ENCODE measurements around the gene TBL1XR1.
A peak's percentile ranks its signal among the peaks of the same experiment; 100 is the strongest.

Gene TBL1XR1

DNA sequence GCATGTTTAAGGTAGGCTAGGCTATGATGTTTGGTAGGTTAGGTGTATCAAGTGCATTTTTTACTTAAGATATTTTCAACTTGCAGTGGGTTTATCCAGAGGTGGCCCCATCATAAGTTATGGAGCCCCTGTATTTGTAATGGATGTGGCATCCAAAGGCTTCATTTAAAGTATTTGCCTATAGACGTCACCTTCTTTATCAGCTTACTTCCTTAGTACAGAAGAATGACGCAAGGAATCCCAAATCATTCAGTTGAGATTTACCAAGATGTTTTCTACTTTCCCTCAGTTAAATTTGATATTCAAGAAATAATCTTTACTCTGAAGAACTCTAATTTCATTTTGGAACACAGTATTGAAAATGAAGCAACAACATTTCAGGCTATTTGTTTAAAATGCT, 201.3 kb downstream of the TBL1XR1 start:
- DNase-seq, result no peak

DNA sequence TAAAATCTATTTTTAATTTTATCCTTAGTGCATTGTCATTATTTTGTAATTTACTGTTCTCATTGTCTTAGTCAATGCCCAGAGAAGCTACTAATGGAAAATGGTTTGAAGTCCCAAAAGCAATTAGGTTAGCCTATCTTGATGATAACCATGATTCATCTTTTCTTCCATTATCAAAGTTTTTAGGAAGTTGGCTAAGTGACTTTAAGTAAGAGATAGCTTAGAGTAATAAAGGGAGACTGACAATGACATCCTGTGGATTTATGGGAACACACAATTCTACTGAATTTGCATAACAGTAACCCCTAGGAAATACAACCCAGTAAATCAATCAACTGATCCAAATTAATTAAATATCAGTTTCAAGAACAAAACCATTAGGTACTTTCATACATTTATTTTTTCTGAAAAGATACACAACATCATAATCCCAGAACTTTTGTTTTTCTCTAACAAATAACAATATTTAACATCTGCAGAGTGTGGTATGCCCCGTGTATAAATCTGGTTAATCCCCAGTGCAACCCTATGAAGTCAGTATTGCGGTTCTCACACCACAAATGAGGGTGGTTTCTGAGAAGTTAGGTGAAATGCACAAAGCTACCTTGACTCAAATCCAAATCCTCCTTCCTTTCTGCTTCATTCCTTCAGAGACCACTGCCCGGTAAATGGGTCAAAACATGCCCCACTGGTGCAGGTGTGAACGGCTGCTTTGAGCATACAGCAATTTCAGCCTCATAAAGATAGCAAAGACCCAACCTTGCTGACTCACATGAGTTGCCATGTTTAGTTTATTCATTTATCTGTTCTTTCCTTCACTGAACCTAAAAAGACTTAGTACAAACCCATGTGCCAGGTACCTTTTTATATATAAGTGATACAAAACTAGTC, 202.1 kb downstream of the TBL1XR1 start:
- no peak for DNase-seq

DNA sequence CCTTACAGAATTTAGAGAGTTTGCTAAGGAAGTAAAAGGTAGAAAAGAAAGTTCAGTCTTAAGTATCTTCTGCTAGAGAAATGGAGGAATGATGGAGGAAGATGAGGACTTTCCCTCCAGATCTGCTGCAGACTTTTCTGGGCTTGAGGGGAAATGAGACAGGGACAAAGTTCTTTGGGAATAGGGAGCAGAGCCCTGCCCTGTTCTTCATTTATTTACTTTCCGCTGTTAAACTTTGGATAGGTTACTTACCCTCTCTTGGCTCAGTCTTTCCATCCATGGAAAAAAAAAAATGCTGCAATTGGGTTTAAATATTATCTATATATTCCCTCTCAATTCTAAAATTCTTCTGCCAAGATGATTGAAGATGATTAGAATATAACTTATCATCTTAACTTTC, 202.9 kb downstream of the TBL1XR1 start:
- DNase-seq, result no peak

DNA sequence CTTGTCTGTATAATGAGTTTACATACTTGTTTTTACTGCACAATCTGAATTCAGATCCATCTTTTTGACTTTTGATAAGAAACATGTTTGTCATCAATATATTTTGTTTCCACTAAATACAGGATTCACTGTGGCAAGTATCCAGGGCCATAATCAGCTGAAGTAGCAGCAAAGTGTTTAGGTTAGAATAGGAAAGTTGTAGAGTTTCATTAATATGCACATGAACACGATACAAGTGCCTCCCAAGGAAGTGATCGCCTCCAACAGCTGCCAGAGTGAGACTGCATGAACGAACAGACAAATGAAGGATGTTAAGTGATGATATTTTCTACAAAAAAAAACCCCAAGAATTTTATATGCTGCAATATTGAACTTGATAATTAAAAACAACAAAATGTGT, 204.3 kb downstream of the TBL1XR1 start:
- DNase-seq, result no peak

DNA sequence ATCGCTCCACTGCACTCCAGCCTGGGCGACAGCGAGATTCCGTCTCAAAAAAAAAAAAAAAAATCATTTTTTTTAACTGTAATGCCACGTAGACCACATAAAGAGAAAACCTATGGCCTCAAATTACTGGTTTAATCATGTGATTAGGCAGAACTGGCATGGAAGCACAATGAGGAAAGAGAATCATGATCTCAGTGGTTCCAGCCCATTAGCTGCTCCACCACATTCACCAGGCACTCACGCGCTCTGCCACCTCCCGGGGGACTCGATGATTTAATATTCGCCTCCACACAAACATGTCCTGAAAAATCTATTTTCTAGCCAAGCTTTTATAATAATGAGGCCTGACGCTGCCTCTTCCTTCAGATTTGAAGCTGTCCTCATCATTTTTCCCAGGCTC, 204.7 kb downstream of the TBL1XR1 start:
- DNase-seq, result no peak

DNA sequence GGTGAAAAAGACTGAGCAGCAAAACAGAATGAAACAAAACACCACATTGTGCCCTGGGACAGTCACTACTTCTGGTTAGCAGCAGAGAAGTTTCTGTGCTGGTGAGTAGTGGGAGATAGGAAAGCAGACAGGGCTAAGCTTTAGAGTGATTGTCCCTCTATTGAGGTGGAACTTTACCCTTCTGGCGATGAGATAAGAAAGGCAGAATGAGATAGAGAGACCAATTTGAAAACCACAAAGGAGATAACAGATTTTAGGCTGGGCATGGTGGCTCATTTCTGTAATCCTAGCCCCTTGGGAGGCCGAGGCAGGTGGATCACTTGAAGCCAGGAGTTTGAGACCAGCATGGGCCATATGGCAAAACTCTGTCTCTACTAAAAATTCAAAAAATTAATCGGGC, 208.5 kb downstream of the TBL1XR1 start:
- no peak for DNase-seq

DNA sequence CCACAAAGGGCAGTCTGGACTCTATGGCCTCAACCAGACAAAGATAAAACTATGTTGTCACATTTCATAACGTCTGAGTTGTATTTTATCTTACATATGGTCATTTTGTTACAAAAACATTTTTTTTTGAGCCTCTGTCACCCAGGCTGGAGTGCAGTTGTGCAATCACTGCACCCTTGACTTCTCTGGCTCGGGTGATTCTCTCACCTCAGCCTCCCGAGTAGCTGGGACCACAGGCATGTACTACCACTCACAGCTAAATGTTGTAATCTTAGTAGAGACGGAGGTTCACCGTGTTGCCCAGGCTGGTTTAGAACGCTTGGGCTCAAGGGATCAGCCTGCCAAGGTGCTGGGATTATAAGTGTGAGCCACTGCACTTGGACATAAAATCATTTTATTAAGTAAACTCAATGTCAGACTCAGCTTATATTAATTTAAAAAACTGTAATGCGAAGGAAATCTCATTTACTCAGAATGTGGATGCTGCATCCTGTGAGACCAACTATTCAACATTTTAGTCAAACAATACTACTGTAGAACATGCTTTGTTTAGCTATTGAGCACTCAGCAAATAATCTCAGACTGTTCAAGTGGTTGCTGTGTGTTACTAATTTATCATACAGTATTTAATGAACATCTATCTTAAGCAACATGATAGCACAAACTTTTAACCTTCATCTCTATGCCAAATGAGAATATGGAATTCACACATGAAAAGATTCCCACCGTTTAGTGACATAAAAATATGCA, 209.2 kb downstream of the TBL1XR1 start:
- DNase-seq, result peak; percentile 16

DNA sequence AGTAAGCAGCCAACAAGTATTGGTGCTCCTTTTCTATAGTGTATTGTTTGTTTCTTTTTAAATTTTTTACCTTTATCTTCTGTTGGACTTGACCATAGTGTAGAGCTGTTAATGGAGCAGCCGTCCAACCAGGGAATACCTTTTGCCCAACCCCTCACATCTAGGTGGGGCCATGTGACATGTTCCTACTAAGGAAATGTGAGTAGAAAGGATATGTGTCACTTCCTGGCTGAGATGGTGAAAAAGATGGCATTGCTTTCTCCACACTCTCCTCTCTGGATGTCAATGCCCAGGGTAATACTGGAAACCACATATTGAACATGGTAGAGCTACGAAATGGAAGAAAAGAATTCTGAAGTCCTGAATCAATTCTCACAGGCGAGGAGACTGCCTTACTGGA, 218.8 kb downstream of the TBL1XR1 start:
- no peak for DNase-seq

DNA sequence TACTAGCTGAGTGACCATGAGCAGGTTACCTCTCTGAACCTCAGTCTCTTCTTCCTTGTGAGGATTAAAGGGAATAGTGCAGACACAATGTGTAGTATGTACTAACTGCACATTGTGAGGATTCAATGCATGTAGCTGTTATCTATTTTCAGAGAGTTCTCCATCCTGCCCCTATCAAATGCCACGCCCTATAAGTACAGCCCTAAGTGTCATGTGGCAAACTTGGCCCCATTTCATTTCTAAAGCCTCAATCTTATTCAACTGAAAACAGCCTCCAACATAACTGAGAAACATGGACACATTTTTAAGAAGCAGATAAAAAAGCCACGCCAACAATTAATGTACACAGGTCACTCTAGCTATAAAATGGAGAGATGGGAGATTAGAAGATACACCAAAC, 220.0 kb downstream of the TBL1XR1 start:
- no peak for DNase-seq

DNA sequence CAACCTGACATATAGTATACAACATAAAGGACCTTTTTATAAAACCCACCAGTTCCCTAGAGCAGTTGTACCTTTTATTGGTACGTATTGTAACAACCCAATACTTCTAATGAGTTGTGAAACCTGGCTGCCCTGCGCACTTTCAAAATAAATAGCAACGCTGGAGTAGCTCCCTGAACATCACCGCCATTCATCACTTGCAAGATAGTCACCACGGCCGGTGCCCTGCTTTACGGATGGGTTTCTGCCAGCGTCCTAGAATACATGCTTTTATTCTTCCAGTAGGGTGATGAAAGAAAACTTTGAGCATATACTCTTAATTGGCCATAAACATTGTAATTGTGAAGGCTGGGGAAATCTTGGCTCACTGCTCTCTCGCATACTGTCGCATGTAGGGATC, 220.7 kb downstream of the TBL1XR1 start:
- no peak for DNase-seq

DNA sequence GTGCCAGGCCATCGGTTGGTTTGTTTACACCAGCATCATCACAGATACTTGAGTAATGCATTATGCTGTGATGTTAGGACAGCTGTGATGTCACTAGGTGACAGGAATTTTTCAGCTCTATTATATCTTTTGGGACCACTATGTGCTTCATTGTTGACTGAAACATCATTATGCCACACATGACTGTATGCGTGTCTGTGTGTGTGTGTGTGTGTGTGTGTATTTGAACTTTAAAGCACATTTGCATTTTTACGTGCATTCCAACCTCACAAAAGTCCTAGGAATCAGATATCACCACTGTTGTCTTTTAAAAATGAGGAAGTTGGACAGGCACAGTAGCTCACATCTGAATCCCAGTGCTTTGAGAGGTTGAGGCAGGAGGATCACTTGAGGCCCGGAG, 223.0 kb downstream of the TBL1XR1 start:
- no peak for DNase-seq

DNA sequence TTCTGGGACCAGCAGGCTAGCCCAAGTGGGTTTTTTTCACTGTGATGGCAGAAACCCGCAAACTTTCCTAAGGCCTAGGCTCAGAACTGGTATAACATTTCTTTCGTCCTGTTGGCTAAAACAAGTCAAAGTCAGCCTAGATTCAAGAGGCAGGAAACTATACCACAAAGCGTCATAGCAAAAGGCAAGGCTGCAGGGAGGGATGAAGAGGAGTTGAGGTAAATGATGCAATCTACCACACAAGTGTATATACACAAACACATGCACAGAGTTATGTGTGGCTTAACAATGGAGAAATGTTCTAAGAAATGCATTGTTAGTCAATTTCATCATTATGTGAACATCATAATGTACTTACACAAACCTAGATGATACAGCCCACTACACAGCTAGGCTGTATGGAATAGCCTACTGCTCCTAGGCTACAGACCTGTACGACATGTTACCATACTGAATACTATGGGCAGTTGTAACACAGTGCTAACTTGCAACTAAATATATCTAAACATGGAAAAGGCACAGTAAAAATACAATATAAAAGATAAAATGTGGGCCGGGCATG, 225.6 kb downstream of the TBL1XR1 start:
- DNase-seq, result no peak

DNA sequence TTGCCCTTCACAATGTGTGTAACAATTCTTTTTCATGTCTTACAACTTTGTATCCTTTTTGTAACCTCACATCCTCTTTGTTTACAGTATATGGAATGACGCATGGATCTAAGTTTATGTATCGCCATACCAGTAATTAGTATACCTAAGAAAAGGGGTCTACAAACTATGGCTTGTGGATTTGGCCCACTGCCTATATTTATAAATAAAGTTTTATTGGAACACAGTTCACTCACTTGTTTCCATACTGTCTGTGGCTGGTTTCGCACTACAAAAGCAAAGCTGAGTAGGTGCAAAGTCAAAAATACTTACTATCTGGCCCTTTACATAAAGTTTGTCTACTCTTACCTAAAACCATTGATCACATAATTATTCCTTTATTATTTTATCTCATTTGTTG, 226.5 kb downstream of the TBL1XR1 start:
- DNase-seq, result no peak

DNA sequence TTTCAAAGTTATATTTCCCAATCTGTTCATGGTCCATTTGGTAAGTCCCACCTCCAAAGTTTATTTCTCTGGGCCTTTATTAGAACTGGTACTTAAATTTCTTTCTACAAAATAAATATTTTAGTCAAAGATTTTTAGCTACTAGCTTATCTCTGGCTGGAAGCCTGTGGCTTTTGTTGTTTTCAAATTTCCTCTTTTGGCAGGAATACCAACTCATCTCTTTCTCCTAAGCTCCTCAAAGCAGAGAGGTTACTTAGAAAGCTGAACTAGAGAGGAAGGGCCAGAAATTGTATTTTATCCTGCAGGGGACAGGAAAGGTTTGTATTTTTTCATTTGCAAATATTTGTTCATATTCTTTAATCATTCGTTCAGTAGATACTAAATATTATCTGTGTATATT, 227.8 kb downstream of the TBL1XR1 start:
- no peak for DNase-seq

Measured in NCI-H774 (cell line).